GM19043 (cell line): ENCODE data around the gene MINDY4.

Experiments
- ATAC-seq: cut with Tn5 transposase; IDR thresholded peaks from one replicate; pipeline ENCODE4 v1.9.1; 2021; ENCODE audit warnings: low read depth; ENCODE audit not compliant: unreplicated experiment

Gene MINDY4

DNA sequence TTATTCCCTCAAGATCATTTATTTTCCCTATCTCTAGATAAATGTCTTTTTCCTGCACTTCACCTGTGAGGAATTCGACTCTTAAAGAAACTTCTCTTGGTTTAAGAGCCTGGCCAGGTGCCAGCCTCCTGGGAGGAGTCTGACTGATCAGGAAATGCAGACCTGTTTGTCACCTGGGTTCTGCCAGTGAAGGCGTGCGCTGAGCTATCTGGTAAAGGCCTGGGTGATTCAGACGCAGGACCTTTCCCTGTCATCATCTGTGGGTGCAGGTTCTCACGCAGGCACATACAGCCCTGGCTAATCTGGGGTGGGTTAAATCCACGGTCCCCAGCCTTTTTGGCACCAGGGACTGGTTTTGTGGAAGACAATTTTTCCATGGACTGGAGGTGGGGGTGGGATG is 75.2 kb downstream of the MINDY4 start:
- ATAC-seq: no peak

DNA sequence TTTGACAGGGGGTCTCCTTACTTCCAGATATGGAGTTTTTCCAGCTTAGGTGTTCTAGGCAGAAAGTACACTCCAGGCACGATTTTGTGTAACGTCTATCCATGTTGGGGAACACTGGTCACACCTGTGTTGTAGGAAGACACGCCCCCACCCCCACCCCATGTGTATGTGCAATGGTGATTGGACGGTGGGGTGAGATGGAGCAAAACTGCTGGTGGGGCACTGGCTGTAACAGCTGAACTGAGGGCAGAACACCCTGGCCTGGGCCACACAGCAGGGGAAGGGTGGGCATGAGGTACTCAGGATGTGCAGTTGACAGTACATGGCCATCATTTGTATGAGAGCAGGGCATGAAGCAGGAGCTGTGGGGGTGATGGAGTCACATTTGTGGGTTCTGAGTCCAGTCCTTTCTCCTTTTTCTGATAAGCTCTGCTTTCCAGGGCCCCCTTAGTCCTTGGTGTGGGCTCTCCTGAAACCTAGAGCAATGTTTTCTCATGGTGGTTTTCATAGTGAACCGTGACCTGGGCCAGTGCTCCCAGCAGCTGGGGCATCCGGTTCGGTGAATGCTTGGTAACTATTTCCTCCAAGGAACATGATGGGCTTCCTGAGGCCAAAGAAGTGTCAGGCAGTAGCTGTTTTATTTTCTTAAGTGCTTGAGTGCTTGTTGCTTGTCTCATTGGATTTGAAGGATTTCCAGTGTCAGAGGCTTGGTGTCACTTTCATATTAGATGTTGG is 77.1 kb downstream of the MINDY4 start:
- peak; percentile 60 for ATAC-seq

DNA sequence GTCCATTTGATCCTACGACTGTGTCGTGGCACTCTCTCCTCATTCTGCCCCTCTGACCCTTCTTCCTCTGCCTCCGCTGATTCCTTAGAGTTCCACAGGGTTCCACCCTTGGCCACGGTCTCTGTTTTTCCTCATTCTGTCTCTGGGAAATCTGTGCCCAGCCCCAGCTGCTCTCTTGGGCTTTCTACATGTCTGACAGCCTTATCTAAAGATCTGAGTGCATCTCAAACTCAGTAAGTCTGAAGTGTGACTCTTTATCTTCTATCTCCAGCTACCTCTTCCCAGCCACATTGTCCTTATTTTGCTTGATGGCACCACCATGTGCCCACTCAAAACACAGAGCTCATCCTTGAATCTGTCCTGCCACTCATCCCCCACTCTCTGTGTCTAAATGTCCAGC is 78.3 kb downstream of the MINDY4 start:
- no peak for ATAC-seq

DNA sequence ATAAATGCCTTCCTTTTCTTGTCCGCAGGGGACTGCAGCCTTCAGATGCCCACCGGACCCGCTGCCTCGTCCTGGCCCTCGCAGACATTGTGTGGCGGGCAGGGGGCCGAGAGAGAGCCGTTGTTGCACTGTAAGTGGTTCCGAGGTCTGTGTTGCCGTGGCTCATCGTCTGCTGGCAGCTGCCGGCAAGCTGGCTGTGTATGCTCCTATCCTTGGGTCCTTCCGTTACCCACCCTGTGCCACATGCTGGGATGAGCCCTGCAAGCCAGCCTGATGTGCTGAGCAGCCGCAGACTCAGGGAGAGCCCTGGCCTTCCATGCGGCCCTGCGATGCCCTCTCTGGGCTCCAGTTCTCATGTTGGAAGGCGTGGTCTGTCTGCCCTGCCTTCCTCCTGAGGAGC is 79.2 kb downstream of the MINDY4 start:
- no peak for ATAC-seq

DNA sequence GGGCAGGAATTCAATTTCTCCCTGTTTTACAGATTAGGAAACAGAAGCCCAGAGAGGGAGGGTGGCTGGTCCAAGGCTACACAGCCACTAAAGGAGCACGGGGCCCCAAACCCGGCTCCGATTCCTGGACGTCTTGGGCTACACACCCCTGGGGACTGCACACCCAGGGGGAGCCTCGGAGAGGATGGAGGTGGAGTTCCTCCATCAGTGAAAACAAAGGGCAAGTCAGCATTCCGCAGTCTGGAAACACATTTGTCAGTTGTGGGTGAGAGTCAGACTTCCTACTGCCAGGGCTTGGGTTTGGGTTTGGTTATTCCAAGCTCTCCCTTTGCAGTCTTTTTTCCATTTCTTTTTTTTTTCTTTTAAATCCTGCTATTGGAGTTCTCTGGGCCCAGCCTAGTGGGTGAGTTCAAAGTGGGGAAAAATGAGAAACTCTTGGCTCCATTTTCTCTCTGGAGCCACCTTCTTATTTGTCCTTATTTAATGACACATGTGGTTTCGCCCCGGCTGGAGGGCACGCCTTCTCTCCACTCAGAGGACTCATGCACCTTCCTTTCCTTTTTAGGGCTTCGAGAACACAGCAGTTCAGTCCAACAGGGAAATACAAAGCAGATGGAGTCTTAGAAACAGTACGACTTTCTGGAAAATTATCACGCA is 80.6 kb downstream of the MINDY4 start:
- ATAC-seq: no peak

DNA sequence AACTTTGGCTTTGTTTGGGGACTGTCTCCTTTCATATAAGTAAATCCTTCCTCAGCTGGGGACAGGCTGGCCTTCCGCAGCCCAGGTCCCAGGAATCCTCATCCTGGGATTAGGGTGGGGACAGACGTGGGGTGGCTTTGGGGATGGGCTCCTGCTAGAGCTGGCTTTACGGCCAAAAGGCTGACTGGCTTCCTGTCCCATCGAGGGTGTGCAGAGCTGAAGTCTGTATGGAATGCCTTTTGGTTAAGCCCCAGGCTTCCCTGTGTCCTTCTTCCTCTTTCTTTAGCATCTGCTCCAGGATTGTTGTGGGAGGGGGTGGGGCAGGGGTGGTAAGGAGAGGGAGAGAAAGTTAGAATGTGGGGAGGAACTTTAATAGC is 81.1 kb downstream of the MINDY4 start:
- no peak for ATAC-seq

DNA sequence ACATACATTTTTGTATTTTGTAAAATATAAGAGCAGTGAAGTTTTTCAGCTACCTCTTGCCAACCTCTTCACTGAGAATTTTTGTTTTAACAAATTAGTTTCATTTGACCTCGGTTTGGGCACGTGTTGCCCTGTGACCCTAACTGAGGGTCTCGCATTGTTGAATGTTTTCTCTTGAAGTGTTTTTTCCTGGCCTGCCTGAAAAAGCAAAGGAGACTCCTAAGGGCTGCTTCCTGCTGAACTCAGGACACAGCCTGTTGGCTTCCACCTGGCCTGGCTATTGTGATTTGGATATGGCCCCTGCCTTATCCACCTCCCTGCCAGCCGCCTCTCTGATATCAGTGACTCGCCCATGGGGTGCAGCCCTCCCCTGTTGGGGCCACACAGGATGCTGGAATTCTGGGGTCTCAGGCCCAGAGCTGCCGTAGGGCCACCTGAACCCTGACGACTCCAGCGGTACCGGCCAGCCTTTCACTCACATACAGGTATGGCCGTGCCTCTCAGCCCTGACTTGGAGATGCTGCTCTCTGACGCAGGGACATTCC is 81.6 kb downstream of the MINDY4 start:
- no peak for ATAC-seq

DNA sequence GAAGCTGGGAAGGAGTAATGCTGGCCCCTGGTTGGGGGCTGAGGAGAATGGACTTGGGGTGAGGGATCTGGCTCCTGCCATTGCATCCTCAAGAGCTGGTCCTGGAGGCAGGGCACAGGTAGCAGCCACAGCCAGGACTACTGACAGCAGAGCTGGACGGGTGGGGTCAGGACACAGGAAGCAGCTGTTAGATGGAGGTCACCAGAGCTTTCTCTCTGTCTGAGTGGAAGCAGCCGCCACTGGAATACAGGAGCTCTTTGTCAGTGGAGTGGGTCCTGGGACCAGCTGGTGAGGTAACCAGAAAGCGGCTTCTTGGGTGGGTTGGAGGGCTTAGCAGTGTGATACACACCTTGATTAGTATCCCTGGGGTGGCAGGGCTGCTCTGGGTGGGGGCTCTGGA is 82.4 kb downstream of the MINDY4 start:
- ATAC-seq: no peak

DNA sequence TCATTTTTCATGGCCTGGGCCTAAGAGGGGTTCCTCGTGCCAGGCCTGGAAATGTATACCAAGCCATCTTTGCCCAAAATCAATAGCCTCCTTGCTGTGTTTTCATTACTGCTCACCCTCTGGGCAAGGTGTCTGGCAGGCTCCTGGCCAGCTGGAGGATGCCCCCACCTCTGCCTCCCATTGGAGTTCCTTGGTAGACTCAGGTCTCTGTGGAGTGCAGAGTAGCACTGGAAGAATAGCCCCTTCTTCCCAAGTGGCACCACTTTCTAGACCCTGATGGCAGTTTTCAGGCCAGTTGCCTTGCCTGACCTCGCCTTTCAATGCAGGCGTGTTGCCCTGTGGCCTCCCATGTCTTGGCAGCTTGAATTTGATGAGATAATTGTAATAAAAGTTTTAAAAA is 84.7 kb downstream of the MINDY4 start:
- no peak for ATAC-seq

DNA sequence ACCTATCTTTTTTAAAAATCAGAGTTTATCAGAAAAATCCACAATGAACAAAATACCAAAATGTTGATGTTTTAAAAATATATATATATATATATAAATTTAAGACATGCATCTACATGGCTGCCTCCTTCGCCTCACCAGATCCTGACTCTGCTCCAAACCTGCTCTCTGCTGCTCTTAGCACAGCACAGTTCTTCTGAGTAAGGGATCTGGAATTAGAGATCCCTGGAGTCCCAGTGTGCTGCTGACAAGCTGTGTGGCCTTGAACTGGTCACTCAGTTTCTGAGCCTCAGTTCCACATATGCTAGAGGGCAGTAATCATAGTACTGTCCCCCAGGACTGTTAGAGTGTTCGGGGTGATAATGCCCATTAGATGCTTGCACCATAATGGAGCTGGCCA is 87.4 kb downstream of the MINDY4 start:
- no peak for ATAC-seq

DNA sequence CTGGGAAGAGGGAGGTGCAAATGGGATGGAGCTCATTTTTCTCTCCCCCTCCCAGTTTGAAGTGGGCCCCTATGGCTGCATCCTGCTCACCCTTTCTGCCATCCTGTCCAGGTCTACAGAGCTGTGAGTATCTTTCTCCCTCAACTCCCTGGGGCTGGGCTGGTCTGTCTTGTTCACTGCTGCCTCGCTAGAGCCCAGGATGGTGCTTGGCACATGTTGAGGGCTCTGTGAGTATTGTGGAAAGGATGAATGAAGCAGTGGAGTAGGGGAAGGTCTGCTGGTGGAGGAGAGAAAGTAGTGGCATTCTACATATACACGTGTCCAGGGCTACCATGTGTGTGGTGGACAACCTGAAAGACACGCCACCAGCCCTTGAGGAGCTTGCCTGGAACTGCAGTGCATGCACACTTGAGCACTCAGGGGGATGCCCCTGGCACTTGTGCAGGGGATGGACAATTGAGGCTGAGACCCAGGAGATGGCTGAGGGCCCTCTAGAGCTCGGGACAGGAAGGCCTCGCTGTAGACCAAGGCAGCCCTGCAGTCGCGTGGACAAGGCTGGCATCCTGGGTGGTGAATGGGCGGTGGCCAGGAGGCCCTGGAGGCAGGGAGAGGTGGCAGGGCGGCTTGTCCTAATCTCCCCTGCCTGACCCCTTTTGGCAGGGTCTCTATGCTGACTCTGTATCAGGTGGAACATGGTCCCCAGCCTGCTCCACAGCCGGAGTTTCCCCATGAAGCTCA is 88.2 kb downstream of the MINDY4 start:
- ATAC-seq: no peak

DNA sequence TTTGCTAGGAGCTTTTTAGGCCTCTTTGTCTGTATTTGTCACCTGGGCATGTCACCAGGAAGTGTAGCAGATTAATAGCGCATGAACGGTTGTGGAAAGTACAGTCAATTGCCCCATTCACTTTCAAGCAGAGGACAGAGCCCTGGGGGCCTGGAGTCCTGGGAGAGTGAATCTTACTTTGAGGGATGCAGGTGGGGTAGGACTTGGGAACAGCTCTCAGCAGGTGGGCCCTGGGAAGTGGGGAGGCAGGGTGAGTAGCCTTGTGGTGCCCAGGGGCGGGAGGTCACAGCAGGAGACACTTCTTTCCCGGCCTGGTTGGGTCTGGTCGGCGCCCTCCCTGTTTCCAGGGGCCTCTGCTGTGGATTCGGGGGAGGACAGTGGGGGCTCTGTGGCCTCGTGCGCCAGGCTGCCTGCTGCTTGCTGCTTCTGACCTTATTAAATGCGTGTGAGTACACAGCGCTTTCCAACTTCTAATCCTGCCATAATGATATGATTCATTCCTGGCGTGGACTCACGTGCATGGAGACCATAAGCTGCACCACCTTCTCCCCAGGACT is 88.8 kb downstream of the MINDY4 start:
- ATAC-seq: no peak

DNA sequence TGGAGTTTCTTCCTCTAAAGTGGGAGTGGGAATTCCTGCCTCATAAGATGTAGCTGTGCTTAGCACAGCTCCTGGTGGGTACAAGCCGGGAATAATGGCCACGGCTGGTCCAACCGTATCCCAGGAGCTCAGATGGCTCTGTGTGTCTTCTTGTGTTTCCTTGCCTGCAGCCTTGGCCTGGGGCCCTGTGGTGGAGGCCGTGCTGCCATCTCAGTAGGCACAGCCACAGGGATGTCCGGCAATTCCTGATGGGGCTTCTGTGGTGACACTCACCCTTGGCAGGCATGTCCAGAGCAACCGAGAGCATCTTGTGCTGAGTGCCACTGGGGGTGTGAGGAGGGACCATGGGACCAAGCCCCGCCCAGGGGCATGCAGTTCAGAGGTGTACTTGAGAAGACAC is 90.4 kb downstream of the MINDY4 start:
- ATAC-seq: no peak

DNA sequence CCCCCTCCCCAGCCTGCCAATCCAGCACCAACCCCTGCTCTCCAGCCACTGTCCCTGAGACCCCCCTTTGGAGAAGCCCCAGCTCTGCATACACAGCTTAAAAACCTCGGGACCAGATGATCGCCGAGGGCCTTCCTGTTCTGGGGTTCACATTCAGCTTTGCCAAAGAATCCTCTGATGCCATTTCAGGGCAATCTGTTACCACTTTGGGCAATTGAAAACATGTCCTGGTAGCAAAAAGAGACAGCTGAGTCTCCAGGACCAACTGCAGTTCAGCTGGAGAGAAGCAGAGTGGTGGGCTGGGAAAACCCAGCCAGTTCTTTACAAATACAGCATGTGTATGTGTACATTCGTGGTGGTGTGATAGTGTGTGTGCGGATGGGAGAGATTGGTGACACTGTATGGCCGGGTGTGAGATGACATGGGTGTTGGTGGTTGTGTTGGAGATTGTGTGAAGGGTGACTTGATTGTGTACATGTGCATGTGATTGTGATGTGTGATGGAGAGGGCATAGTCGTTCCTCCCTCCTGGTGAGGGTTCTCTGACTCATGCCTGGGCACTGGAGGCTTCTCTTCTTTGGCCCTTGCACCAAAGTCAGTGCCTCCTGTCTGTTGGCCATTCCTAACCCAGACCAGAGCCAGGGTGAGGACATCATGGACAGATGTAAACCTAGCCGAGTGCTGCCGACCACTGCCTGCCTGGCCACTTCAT is 91.9 kb downstream of the MINDY4 start:
- no peak for ATAC-seq

DNA sequence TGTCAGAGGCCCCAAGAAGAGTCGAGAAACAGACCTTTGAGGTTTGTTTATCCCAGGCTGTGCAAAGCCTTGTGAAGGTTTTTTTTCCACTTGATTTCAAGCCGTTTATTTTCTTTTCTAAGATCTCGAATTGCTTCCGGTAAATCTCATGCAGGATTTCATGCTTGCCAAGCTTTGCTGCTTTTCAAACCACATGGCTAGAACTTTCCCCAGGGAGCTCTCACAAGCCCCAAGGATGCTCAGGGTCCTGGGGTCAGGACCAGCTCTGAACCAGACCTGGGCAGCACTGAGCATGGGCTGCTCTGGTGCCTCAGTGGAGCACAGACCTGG is 92.5 kb downstream of the MINDY4 start:
- no peak for ATAC-seq

DNA sequence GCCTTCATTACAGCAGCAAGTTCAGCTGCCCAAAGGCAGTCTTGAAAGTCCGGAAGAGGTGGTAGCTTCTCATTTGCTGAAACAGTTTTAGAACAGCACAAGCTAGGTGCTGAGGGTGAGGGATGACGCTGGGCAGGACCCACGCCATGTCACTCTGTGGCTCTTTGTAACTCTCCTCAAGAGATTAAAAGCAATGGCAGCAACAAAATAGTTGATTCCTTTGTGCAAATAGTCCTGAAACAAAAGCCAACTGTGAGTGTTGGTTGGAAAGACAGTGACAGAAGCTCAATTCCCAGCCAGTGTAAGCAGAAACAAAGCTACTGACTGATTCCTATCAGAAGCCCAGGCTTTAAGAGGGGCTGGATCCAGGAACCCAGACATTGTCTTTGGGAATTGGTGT is 92.9 kb downstream of the MINDY4 start:
- no peak for ATAC-seq

DNA sequence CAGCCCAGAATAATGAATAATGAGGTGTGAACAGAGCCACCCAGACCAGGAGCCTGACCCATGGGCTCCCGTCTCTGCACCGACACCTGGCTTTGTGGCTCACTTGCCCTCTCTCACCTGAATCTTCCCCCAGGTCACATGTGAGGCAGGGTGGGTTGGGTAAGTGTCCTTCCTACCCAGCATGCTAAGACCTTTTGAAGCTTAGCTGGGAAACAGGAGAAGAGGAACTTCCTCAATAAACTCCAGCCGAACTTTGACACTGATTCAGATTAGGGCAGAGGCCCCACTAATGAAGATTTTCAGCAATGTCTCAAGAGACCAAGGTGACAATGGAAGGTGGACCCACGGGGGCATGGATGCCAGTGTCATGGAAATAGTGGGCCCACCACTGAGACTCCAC is 93.9 kb downstream of the MINDY4 start:
- no peak for ATAC-seq

DNA sequence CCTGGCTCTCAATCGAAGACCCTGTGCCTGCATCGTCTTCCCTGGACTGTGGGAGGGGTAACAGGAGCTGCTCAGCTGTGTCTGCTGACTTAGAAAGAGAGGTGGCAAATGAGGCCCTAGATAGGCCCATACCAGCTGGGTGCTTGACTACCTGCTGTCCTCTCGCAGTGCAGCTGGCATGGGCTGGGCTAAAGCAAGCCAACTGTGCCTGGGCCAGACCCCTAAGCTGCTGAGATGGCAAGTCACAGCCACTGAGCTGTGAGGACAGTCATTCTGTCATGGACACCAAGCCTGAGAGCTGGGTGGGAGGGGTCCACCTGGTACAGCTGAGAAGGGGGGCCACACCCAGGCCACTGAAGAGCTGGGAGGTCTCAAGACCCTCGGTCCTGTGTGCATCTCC is 94.6 kb downstream of the MINDY4 start:
- no peak for ATAC-seq

DNA sequence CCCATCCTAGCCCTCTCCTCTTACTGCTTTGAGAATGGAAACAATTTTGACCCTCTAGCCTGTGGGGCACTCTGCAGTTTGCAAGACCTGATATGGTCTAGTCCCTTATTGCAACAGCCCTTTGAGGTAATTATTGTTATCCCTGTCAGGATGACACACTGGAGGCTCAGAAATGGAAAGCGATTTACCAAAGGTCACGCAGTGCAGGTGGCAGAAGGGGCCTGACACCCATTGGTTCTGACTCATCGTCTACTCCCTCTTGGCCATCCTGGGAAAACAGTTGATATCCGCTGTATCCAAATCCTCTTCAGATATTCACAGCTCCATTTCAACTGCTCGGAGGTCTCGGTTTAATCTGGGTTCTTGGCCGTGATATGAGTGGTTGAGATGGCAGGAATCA is 95.7 kb downstream of the MINDY4 start:
- ATAC-seq: no peak

DNA sequence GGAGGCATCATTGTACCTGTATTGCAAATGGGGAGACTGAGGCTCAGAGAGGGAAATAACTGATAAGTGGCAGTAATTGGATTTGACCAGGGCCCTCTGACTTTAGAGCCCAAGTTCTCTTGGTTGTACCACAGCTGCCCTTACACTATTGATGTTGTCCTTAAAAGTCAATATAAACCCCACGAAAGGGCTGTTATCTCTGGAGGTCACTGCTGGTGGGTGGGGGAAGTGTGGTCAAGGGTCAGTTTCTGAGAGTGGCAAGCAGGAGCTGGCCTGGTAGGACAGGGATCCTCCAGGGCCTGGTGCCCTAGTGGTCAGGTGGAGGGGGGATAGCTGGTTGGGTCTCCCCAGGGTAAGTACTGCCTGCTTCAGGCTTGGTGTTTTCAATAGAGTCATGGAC is 96.3 kb downstream of the MINDY4 start:
- no peak for ATAC-seq
